SK-N-SH (cell line): ENCODE data around the gene DLG2. TPM values are rescaled to one million over a fixed set of nuclear protein-coding genes. Genes with fewer than 3 reads are reported as not detected.

Experiments
- CTCF ChIA-PET: fragments of 300-600, 350-600 bp; formaldehyde crosslinking; extraction: SDS; loops from one replicate; lab custom pipeline; 2021; lab: Yijun Ruan, JAX
- POLR2A ChIA-PET: fragments of 350-600 bp; sonication (Branson Sonifier 250); formaldehyde crosslinking; extraction: SDS; loops from one replicate; lab custom pipeline; 2020; ENCODE audit warnings: antibody characterized with exemption, inconsistent platforms; lab: Yijun Ruan, JAX
- DNase-seq: peaks from one replicate; pipeline ENCODE4 v3.0.0; 2012
- H2AFZ ChIP-seq: fragments of 200-600 bp; sonication (generic); 2 replicates; pipeline ENCODE4 v1.8.1; 2016; ENCODE audit warnings: antibody characterized with exemption, mild to moderate bottlenecking, low read depth
- H3F3A ChIP-seq: fragments of 200-600 bp; sonication (generic); replicated peaks from 2 replicates; pipeline ENCODE3; 2016; ENCODE audit warnings: antibody characterized with exemption, mild to moderate bottlenecking; ENCODE audit not compliant: insufficient read depth
- H3K27ac ChIP-seq, 2 experiments: fragments of 200-500 bp in 1 of 2; fragments of 200-600 bp in 1 of 2; sonication (Bioruptor generic) in 1 of 2; sonication (generic), shearing (Covaris generic) in 1 of 2; 2 replicates each; pipeline versions ENCODE4 v1.5.1 to v1.6.1; 2014 to 2016; ENCODE audit warnings: low read depth in 2 of 2, inconsistent platforms in 1 of 2, low read length in 1 of 2, mild to moderate bottlenecking in 1 of 2, mixed read lengths in 1 of 2
- H3K27me3 ChIP-seq: fragments of 200-600 bp; sonication (generic), shearing (Covaris generic); 2 replicates; pipeline ENCODE4 v1.6.1; 2016; ENCODE audit warnings: mixed run types; ENCODE audit not compliant: insufficient read depth
- H3K36me3 ChIP-seq, 2 experiments: fragments of 200-500 bp in 1 of 2; fragments of 200-600 bp in 1 of 2; sonication (Bioruptor generic) in 1 of 2; sonication (generic) in 1 of 2; replicated peaks in 1 of 2; 2 replicates each; pipeline versions ENCODE3 to v1.5.1; 2014 to 2016; ENCODE audit warnings: low read length in 1 of 2, mild to moderate bottlenecking in 1 of 2; ENCODE audit not compliant: insufficient read depth in 2 of 2, control insufficient read depth in 1 of 2
- H3K4me1 ChIP-seq, 2 experiments: fragments of 200-500 bp in 1 of 2; fragments of 200-600 bp in 1 of 2; sonication (Bioruptor generic) in 1 of 2; sonication (generic), shearing (Covaris generic) in 1 of 2; 2 replicates each; pipeline versions ENCODE4 v1.5.1 to v1.6.1; 2014 to 2016; ENCODE audit warnings: low read depth in 1 of 2, low read length in 1 of 2, mixed run types in 1 of 2; ENCODE audit not compliant: insufficient read depth in 2 of 2, control insufficient read depth in 1 of 2
- H3K4me2 ChIP-seq: fragments of 200-600 bp; sonication (generic), shearing (Covaris generic); 2 replicates; pipeline ENCODE4 v1.6.1; 2017; ENCODE audit warnings: mixed run types
- H3K4me3 ChIP-seq, 2 experiments: fragments of 200-500 bp in 1 of 2; fragments of 200-600 bp in 1 of 2; sonication (Bioruptor generic) in 1 of 2; sonication (generic), shearing (Covaris generic) in 1 of 2; 2 replicates each; pipeline versions ENCODE4 v1.5.1 to v1.8.1; 2014 to 2016; ENCODE audit warnings: low read depth in 2 of 2, inconsistent platforms in 1 of 2, low read length in 1 of 2, mild to moderate bottlenecking in 1 of 2, mixed read lengths in 1 of 2, moderate library complexity in 1 of 2
- H3K79me2 ChIP-seq: fragments of 200-600 bp; sonication (generic); 2 replicates; pipeline ENCODE4 v1.8.1; 2017; ENCODE audit warnings: mild to moderate bottlenecking; ENCODE audit not compliant: insufficient read depth
- H3K9ac ChIP-seq: fragments of 200-600 bp; sonication (generic); 2 replicates; pipeline ENCODE4 v1.6.1; 2017; ENCODE audit warnings: mixed run types
- H3K9me2 ChIP-seq: fragments of 200-600 bp; sonication (generic); 2 replicates; pipeline ENCODE4 v1.6.1; 2017; ENCODE audit warnings: mixed run types
- H3K9me3 ChIP-seq: fragments of 200-600 bp; sonication (generic); 2 replicates; pipeline ENCODE4 v1.6.1; 2017; ENCODE audit warnings: mixed run types, mild to moderate bottlenecking, moderate library complexity
- H4K20me1 ChIP-seq: fragments of 200-600 bp; sonication (generic); 2 replicates; pipeline ENCODE4 v1.6.1; 2017; ENCODE audit warnings: mild to moderate bottlenecking, mixed run types; ENCODE audit not compliant: insufficient read depth
- CHD2 ChIP-seq: fragments of 150-350 bp; IDR thresholded peaks from 2 replicates; pipeline ENCODE4 v1.6.1; 2018; ENCODE audit warnings: low read length; ENCODE audit not compliant: partially characterized antibody
- CTCF ChIP-seq: fragments of 200-600 bp; sonication (generic); IDR thresholded peaks from 2 replicates; pipeline ENCODE4 v1.6.1; 2017; ENCODE audit warnings: antibody characterized with exemption, mild to moderate bottlenecking, moderate library complexity
- ELF1 ChIP-seq: IDR thresholded peaks from 2 replicates; pipeline ENCODE4 v1.4.0; 2012
- FOXJ3 ChIP-seq: sonication (generic); formaldehyde crosslinking; IDR thresholded peaks from 2 replicates; pipeline ENCODE4 v1.5.1; 2020; ENCODE audit warnings: mild to moderate bottlenecking, missing genetic modification reagents
- FOXM1 ChIP-seq: IDR thresholded peaks from 2 replicates; pipeline ENCODE4 v1.4.0; 2012; ENCODE audit warnings: low read depth, mild to moderate bottlenecking
- IRF3 ChIP-seq: fragments of 150-350 bp; IDR thresholded peaks from 2 replicates; pipeline ENCODE4 v1.6.1; 2016; ENCODE audit warnings: mild to moderate bottlenecking, low read depth, low read length
- JUND ChIP-seq: IDR thresholded peaks from 2 replicates; pipeline ENCODE4 v1.4.0; 2012
- MAX ChIP-seq: IDR thresholded peaks from 2 replicates; pipeline ENCODE4 v1.4.0; 2012; ENCODE audit warnings: low read depth
- NFIC ChIP-seq: IDR thresholded peaks from 2 replicates; pipeline ENCODE4 v1.4.0; 2012; ENCODE audit warnings: borderline replicate concordance
- POLR2AphosphoS5 ChIP-seq: IDR thresholded peaks from 2 replicates; pipeline ENCODE4 v1.6.1; 2012; ENCODE audit warnings: low read depth, low read length
- RAD21 ChIP-seq: IDR thresholded peaks from 2 replicates; pipeline ENCODE4 v1.6.1; 2012; ENCODE audit warnings: mild to moderate bottlenecking, low read length
- RCOR1 ChIP-seq: fragments of 150-350 bp; IDR thresholded peaks from 2 replicates; pipeline ENCODE4 v1.6.1; 2017; ENCODE audit warnings: antibody characterized with exemption, low read length
- SIN3A ChIP-seq: IDR thresholded peaks from 2 replicates; pipeline ENCODE4 v1.6.1; 2012; ENCODE audit warnings: low read depth, mild to moderate bottlenecking, low read length, moderate library complexity, borderline replicate concordance
- SMC3 ChIP-seq: IDR thresholded peaks from 2 replicates; pipeline ENCODE4 v1.6.1; 2012; ENCODE audit warnings: low read depth, low read length, improper control_type of control experiment
- USF1 ChIP-seq: IDR thresholded peaks from 2 replicates; pipeline ENCODE4 v1.4.0; 2012; ENCODE audit warnings: low read depth, borderline replicate concordance
- USF2 ChIP-seq: fragments of 150-350 bp; IDR thresholded peaks from 2 replicates; pipeline ENCODE4 v1.6.1; 2017; ENCODE audit warnings: antibody characterized with exemption, low read length, low read depth, borderline replicate concordance
- ZBTB33 ChIP-seq: IDR thresholded peaks from 2 replicates; pipeline ENCODE4 v1.4.0; 2012; ENCODE audit warnings: low read depth, borderline replicate concordance
- WGBS: methylation state at CpG from one replicate; pipeline ENCODE4 v1.1.6; 2017; ENCODE audit warnings: low lambda C conversion rate; 5-methylcytosine and 5-hydroxymethylcytosine counted together
- polyA plus RNA-seq, 3 experiments: library from polyadenylated mRNA; depleted of rRNA; stranded (reverse); fragments of >200 nt; gene quantifications; 2 replicates each; pipeline ENCODE4 v1.2.3, GENCODE V29; 2012
- TF ChIP-seq, protein P1 (sequence below): IDR thresholded peaks from 2 replicates; pipeline ENCODE4 v1.6.1; 2012; ENCODE audit warnings: mild to moderate bottlenecking, low read depth, low read length, moderate library complexity

The DLG2 gene
- polyA plus RNA-seq, 1 of the 3 experiments (the other 2 are of a cell fraction): 0.21 TPM

DNA sequence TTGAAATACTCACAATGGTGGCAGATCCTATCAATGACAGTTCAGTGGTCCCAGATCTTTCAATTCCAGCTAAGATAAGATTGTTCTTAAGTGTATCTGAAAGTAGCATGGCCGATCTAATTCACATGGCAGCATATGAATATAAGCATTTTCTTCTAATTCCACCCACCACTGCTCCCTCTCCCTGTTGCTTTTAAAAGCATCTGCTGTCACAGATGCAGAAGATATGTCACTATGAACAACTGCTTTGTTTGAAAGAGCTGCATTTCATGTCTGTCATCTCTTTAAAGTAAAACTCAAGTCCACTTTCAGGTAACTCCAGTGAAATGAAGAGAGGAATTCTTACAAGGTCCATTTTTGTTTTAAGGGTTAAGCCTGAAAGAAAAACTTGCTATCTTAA is 1044.0 kb downstream of the DLG2 start:
- ChIA-PET CTCF (interaction anchor here (1.1 to 1.6 kb wide), 3 partner anchors 9 to 763 kb away, joined by 3 to 5 read pairs (median 4); no protein-coding TSS in a partner anchor), POLR2A (no interaction called here)
- Histone ChIP-seq H3K9ac (no peak overlapping the region), H3K79me2 (no peaks in the 10 kb centered on the region), H4K20me1 (no peaks in the 10 kb centered on the region), H3K4me2 (no peak overlapping the region), H3K36me3 (no peaks in the 10 kb centered on the region), H3K4me3 (no peak overlapping the region), H3F3A (no peaks in the 10 kb centered on the region), H3K27ac (no peak overlapping the region), H3K9me3 (no peaks in the 10 kb centered on the region; the same call in 1 of the 2 replicates), H3K4me1 (no peaks in the 10 kb centered on the region), H3K9me2 (no peaks in the 10 kb centered on the region), H2AFZ (no peak overlapping the region), H3K27me3 (no peaks in the 10 kb centered on the region)
- TF ChIP-seq CHD2 (no peak), NFIC (no peak), ZBTB33 (no peak), RCOR1 (no peak), FOXM1 (no peak), ELF1 (no peak), SMC3 (no peak), MAX (no peak), USF2 (no peak), CTCF (no peak), JUND (no peak), FOXJ3 (CRISPR knock-in tag) (no peak), IRF3 (no peak), USF1 (no peak), RAD21 (no peak), SIN3A (no peak), POLR2AphosphoS5 (no peak)
- TF ChIP-seq, protein P1, sequence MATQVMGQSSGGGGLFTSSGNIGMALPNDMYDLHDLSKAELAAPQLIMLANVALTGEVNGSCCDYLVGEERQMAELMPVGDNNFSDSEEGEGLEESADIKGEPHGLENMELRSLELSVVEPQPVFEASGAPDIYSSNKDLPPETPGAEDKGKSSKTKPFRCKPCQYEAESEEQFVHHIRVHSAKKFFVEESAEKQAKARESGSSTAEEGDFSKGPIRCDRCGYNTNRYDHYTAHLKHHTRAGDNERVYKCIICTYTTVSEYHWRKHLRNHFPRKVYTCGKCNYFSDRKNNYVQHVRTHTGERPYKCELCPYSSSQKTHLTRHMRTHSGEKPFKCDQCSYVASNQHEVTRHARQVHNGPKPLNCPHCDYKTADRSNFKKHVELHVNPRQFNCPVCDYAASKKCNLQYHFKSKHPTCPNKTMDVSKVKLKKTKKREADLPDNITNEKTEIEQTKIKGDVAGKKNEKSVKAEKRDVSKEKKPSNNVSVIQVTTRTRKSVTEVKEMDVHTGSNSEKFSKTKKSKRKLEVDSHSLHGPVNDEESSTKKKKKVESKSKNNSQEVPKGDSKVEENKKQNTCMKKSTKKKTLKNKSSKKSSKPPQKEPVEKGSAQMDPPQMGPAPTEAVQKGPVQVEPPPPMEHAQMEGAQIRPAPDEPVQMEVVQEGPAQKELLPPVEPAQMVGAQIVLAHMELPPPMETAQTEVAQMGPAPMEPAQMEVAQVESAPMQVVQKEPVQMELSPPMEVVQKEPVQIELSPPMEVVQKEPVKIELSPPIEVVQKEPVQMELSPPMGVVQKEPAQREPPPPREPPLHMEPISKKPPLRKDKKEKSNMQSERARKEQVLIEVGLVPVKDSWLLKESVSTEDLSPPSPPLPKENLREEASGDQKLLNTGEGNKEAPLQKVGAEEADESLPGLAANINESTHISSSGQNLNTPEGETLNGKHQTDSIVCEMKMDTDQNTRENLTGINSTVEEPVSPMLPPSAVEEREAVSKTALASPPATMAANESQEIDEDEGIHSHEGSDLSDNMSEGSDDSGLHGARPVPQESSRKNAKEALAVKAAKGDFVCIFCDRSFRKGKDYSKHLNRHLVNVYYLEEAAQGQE: no peak
- 6% methylated on average over 1 of the region's 1 CpG for WGBS
- no peak for DNase-seq
